Posterior vena cava (tissue), 2 donors: Measurements from ENCODE around the gene CYP4V2. TPM values are rescaled to one million over a fixed set of nuclear protein-coding genes. Genes with fewer than 3 reads are reported as not detected.

Source experiments
- DNase-seq: peaks from one replicate; pipeline ENCODE4 v3.0.0-alpha.2; 2020; ENCODE audit warnings: low spot score
- intact Hi-C, 2 donors: fragments of 100-400 bp; cut with DNase I; formaldehyde crosslinking; loops; one replicate each; pipeline versions ENCODE4 v1.14.1 to v1.14.2; 2022 to 2023
- total RNA-seq, 2 donors: library from RNA; stranded (reverse); fragmentation: NEBNext Ultra II Directional; extraction: Animal tissue kit (Norgen Biotek cat#: 25700); gene quantifications; one replicate each; pipeline ENCODE4 v1.2.1, GENCODE V29; 2021
- donor health status: DM: yes; HTN: yes; CAD: no.
- donor health status: DM: yes; HTN: yes; CAD: no.

The CYP4V2 gene
- total RNA-seq, 2 donors from 2014 or later = 23.0 to 27.0 TPM

DNA sequence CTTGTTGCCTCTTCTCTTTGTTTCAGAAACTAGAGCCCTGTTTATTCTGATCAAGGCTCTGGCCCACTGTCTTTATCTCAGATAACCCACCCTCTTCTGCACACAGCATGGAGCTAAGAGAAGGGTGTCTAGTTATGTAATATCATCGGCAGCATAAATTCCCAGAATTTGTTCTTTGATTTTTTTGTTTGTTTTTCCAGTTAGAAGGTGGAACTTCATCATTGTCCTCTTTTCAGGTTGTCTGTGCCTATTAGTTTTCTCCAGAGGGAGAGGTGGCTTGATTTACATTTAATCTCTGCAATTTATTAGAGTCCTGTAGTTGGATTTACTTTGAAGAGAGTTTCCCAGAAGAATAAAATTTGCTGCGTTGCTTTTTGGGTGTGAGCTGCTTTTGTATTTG is 59.4 kb downstream of the CYP4V2 start:
- no peak for DNase-seq
- intact Hi-C loops = no loop called here

GRCh38 chr4:186255122-186255521 is 63.8 kb downstream of the CYP4V2 start:
- intact Hi-C loops = no loop called here
- DNase-seq = no peak

GRCh38 chr4:186258216-186258811 is 66.9 kb downstream of the CYP4V2 start:
- no peak for DNase-seq

GRCh38 chr4:186260117-186260503 is 68.7 kb downstream of the CYP4V2 start:
- DNase-seq = no peak
- intact Hi-C loops = no loop called here

More at GRCh38 chr4:186258216-186258811, 66.9 kb downstream of the CYP4V2 start:
- intact Hi-C loops = no loop called here

Other genes starting within 250 kb of the CYP4V2 start
- 10 to 100 TPM in 1 of 2 donors, 1 to 10 TPM in 1; 8.3 to 13.8 TPM for gene TLR3, start 122.4 kb upstream of the CYP4V2 start, total RNA-seq
- 10 to 100 TPM; 10.1 to 16.5 TPM for gene FAM149A, start 86.9 kb upstream of the CYP4V2 start, total RNA-seq
- gene KLKB1, start 35.9 kb downstream of the CYP4V2 start, total RNA-seq = under 1 TPM; 0.57 to 0.83 TPM
- under 1 TPM in 1 of 2 donors, not detected in 1; 0.74 TPM for gene F11, start 74.6 kb downstream of the CYP4V2 start, total RNA-seq